ENCODE results near the gene DOK5. TPM values are rescaled to one million over a fixed set of nuclear protein-coding genes. Genes with fewer than 3 reads are reported as not detected.

Gene DOK5
- total and polyA plus RNA-seq, 4 donors = 0.37 to 3.1 (median 0.46) TPM

GRCh38 chr20:54633374-54634355, 158.3 kb downstream of the DOK5 start:
- DNase-seq (no peak), ATAC-seq (ENCODE audit: insufficient read depth, low FRiP score) (no peak)
- no peaks in the 10 kb centered on the region for H3K4me1 ChIP-seq (ENCODE audit: control insufficient read depth in 5 of 5, insufficient read depth in 5 of 5, low read length in 5 of 5)
- no peaks in the 10 kb centered on the region for H3K36me3 ChIP-seq (ENCODE audit: control insufficient read depth in 4 of 4, insufficient read depth in 4 of 4, low read length in 4 of 4)
- WGBS, 2 donors = 66 to 67% methylated on average over 13 of the region's 13 CpGs
- no peak overlapping the region for H3K9ac ChIP-seq (ENCODE audit: insufficient read depth in 1 of 2, low read length in 2 of 2)
- no peaks in the 10 kb centered on the region for H3K9me3 ChIP-seq (ENCODE audit: control insufficient read depth in 4 of 4, insufficient read depth in 3 of 4, low read length in 3 of 4)
- no peak overlapping the region for H3K4me3 ChIP-seq
- H3K27ac ChIP-seq (ENCODE audit: low read depth in 1 of 2, low read length in 1 of 2) = no peak overlapping the region
- TF ChIP-seq CTCF (IDR thresholded peaks at IDR 0.05; ENCODE audit: control extremely low read depth, extremely low read depth) = no peak
- H3K27me3 ChIP-seq (ENCODE audit: control insufficient read depth in 3 of 3, insufficient read depth in 3 of 3, low read length in 2 of 3) = no peaks in the 10 kb centered on the region

GRCh38 chr20:54636575-54636974, 161.2 kb downstream of the DOK5 start:
- H3K36me3 ChIP-seq (ENCODE audit: control insufficient read depth in 4 of 4, insufficient read depth in 4 of 4, low read length in 4 of 4) = no peaks in the 10 kb centered on the region
- H3K27me3 ChIP-seq (ENCODE audit: control insufficient read depth in 3 of 3, insufficient read depth in 3 of 3, low read length in 2 of 3) = no peaks in the 10 kb centered on the region
- H3K4me3 ChIP-seq = no peak overlapping the region
- WGBS, 2 donors = 77 to 79% methylated on average over 5 of the region's 5 CpGs
- H3K4me1 ChIP-seq (ENCODE audit: control insufficient read depth in 5 of 5, insufficient read depth in 5 of 5, low read length in 5 of 5) = peaks cover 0 to 5% (median 0%) of the 10 kb centered on the region in 5 donors
- H3K27ac ChIP-seq (ENCODE audit: low read depth in 1 of 2, low read length in 1 of 2) = no peak overlapping the region
- no peak for DNase-seq
- H3K9ac ChIP-seq (ENCODE audit: insufficient read depth in 1 of 2, low read length in 2 of 2) = no peak overlapping the region
- TF ChIP-seq CTCF (IDR thresholded peaks at IDR 0.05; ENCODE audit: control extremely low read depth, extremely low read depth) = no peak
- ATAC-seq (ENCODE audit: insufficient read depth, low FRiP score) = no peak
- H3K9me3 ChIP-seq (ENCODE audit: control insufficient read depth in 4 of 4, insufficient read depth in 3 of 4, low read length in 3 of 4) = no peaks in the 10 kb centered on the region

GRCh38 chr20:54639941-54640340, 164.5 kb downstream of the DOK5 start:
- 87 to 89% methylated on average over 8 of the region's 8 CpGs for WGBS, 2 donors
- H3K9ac ChIP-seq (ENCODE audit: insufficient read depth in 1 of 2, low read length in 2 of 2) = no peak overlapping the region

More at GRCh38 chr20:54639941-54640340, 164.5 kb downstream of the DOK5 start:
- Histone ChIP-seq H3K9me3 (ENCODE audit: control insufficient read depth in 4 of 4, insufficient read depth in 3 of 4, low read length in 3 of 4) (no peaks in the 10 kb centered on the region), H3K27me3 (ENCODE audit: control insufficient read depth in 3 of 3, insufficient read depth in 3 of 3, low read length in 2 of 3) (no peaks in the 10 kb centered on the region), H3K4me3 (no peak overlapping the region), H3K27ac (ENCODE audit: low read depth in 1 of 2, low read length in 1 of 2) (no peak overlapping the region), H3K4me1 (ENCODE audit: control insufficient read depth in 5 of 5, insufficient read depth in 5 of 5, low read length in 5 of 5) (peaks cover 0 to 9% (median 0%) of the 10 kb centered on the region in 5 donors), H3K36me3 (ENCODE audit: control insufficient read depth in 4 of 4, insufficient read depth in 4 of 4, low read length in 4 of 4) (no peaks in the 10 kb centered on the region)
- ATAC-seq (ENCODE audit: insufficient read depth, low FRiP score) = no peak
- DNase-seq = no peak
- no peak for TF ChIP-seq CTCF (IDR thresholded peaks at IDR 0.05; ENCODE audit: control extremely low read depth, extremely low read depth)
